HG03469 (cell line): Measurements from ENCODE around the gene CMSS1.

Experiments
- ATAC-seq: cut with Tn5 transposase; IDR thresholded peaks from one replicate; pipeline ENCODE4 v1.9.1; 2021; ENCODE audit warnings: mild to moderate bottlenecking, moderate library complexity, moderate number of reproducible peaks; ENCODE audit not compliant: unreplicated experiment

The CMSS1 gene

GRCh38 chr3:99954914-99955644 lies 137.4 kb downstream of the CMSS1 start:
- ATAC-seq = no peak

DNA sequence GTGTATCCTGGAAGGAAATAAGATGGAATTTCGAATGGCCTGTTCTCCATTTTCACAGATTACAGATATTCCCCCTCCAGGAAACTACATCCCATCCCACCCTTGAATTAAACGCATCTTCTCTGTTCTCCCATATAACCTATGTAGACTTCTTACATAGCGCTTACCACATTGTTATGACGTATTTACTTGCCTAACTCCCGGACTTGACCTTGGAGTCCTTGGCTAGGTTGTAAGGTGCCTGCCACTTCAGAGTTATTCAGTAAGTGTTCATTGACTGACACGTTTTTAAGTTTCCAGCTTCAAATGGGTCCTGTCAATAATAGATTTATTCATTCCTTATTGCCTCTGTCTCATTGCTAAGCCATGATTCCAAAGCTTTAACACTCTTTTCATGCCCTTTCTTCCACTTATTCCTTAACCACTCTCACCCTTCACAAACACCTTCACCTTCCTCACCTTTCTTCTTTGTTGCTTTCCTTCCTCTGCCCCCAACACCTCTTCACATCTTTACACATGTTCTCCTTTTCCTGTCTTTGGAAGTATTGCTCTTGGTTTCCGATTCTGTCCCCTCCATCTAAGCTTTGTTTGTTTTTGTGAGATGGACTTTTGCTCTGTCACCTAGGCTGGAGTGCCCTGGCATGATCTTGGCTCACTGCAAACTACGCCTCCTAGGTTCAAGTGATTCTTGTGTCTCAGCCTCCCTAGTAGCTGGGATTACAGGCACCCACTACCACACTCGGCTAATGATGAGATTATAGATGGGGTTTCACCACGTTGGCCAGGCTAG lies 138.3 kb downstream of the CMSS1 start:
- no peak for ATAC-seq

DNA sequence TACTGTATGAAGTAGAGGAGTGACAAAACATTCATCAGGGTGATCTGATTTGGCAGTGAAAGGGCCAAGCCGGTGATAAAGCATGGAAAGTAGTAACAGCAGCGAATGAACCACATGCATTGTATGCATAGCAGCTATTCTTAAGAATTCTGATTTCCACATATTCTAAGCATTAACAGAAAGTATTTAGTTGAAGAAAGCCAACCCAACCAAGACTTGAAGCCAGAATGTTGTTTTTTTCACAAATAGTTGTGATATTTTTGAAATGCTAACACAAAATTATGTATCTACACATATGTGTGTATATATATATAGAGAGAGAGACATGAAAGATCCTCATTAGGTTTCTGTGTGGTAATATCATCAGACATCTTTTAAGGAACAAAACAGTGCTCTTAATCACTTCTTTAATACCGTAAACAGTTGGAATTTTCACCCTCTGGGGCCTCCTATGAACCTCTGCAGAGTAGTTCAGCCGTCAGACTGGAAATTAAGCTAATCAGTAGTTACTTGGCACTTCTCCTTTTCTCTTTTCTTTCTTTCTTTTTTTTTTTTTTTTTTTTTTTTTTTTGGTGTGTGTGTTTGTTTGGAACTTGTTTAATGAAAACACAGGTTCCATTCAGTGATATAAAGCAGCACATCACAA lies 139.6 kb downstream of the CMSS1 start:
- ATAC-seq = no peak

DNA sequence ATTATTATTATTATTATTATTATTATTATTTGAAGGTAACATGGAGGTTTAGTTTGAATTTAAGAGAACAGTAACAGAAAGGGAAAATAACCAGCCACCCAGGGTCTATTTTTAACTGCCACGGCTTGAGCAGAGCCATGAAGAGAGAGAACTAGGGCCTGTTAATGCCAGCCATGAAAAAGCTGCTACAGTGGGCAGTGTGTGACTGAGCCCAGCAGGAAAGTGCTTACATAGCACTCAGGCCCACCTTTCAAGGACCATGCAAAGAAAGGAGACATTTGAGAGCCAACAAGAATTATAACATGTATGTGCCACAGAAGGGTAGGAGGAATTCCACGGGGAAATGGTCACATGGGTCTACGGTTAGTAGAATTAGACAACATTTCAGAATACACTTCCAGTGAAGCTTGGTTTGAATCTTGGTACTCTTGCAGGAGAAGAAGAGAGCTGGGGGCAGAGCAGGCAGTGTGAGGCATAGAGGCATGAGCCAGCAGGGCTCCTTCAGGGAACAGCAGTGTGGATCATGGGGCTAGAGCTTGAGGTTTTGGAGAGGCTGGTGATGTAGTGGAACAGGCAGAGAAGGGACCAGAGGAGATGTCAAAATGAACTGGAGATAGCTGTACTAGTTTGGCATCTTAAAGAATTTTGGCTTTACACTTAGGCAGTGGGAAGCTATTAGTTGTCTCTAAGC lies 140.7 kb downstream of the CMSS1 start:
- no peak for ATAC-seq

DNA sequence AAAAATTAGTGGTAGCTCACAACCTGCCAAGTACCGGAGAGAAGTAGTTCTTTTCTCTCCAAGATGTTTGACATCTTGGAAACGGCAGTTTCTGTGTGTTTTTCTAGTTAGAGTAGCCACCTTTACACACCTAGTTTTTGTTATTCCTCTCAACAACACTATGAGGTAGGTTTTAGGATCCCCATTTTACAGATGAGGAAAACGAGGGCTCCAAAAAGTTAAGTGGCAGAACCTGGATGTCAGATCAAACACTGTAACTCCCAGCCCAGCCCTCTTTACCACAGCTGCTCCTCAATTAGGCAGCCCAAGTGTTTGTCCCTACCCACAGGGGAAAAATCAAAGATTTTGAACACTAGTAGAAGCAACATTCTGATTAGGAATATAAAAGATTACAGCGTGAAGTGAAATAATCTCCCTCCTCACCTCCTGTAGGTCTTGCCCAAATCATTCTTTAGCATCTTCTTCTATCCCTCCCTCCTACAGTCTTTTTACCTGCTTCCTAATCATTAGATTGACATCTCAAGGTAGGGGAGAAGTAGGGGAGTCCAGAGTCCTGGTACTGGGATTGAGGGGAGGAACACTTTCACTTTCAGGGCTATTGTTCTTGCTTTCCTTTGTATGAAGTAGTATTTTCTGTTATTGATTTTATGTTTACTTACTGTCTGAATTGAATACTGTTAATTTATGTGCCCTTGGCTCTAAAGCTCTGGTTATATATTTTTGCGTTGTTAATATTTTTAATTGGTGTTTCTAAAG lies 142.6 kb downstream of the CMSS1 start:
- no peak for ATAC-seq

- no peak for ATAC-seq
Measured at GRCh38 chr3:99960941-99961340, 143.3 kb downstream of the CMSS1 start.

- no peak for ATAC-seq
Measured at GRCh38 chr3:99961756-99962515, 144.3 kb downstream of the CMSS1 start.

DNA sequence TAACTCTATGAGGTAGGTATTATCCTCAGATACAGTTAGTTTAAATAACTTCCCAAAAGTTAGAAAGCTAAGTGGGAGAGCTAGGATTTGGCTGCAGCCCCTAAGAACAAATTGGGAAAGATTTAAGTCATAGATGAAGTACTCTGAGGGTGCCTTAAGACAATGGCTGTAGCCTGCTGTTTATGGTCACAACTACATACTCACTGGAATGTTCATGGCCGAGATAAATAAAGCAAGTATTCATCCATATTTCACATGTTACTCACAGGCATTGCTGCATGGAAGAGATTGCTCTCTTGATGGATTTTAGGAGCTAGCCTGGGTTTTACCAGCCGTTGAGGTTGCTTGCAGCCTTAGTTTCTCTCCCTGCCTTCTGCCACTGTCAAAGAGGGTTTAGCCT lies 145.0 kb downstream of the CMSS1 start:
- ATAC-seq = no peak

GRCh38 chr3:99965077-99965476 lies 147.4 kb downstream of the CMSS1 start:
- ATAC-seq = no peak

DNA sequence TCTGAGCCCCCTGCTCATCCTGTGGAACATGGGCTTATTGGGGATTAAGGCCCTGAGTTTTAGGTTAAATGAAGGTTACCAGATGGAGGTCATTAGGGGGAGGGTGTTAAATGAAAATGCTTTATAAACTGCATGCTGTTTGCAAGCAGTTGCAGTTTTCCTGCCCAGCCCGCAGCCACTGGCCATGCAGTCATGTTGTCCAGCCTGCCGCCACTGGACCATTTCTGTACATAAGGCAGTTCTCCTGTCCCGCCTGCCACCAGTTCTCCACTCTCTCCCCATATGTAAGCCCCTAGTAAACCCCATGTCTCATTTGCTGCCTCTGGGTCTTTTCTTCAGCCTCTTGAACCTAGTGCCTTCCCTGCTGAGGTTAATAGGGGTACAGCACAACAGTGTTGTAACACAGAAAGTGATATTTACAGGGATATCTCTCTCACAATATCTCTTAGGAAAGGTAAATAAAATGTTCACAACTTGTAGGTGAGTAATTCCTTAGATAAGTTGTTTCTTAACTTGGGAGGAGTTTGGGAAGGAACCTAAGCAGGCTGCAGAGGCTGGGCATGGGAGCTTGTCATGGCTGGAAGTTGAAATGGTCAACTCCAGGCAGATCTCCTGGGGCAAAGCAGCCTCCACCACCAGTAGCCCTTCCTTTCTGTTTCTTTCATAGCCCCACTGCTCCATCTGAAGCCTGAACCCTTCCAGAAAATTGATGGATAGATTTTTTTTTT lies 148.2 kb downstream of the CMSS1 start:
- ATAC-seq = no peak

DNA sequence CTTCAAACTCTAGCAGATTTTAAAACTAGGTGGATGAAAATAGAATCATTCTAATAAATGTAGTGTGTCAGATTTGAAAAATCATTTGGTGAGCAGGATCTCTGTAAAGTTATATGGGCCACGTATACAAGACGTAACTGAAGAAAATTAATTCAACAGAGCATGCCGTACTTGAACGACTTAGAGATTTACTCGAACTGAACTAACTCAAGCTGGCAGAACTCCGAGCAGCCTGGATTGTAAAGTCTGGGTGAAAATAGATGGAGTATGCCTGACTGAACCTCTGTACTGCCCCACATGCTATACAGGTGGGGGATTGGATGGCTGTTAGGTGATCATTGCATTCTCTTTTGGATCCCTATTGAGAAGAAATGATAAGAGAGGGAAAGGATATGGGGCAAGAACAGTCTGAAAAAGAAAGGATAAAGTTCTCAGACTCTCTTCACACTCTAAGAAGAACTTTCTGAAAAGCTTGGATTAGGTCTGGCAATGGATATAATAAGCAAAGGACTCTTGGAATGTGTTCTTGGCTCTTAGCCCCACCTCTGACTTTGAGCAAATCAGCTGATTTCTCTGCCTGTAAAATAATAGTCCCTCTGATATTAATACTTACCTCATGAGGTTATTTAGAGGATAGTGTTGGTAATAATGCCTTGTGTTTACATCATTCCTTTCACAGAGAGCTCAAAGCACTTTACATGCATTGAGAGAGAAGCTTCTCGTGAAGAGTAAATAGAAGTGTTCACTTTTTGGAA lies 149.2 kb downstream of the CMSS1 start:
- no peak for ATAC-seq

- ATAC-seq = no peak
Measured at GRCh38 chr3:99967796-99968195, 150.1 kb downstream of the CMSS1 start.

DNA sequence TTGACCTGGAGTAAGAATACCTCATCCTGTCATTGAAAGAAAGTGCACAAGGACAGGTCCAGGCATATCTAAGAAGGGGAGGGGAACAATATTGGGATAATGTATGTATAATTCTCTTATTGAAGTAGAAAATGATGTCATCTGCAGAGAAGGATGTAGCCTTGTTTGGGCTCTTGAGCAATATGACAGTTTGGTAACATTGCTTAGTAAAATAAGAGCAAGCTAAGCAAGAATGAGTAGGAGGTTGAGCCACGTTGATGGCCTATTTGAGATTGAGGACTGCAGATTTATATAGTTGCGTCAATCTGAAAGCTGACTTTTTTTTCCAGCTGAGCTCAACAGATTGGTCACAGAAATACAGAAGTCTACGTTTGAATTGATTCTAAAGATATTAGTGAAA lies 151.5 kb downstream of the CMSS1 start:
- no peak for ATAC-seq

- peak; percentile 86 for ATAC-seq
Measured at GRCh38 chr3:99970198-99970597, 152.5 kb downstream of the CMSS1 start.

DNA sequence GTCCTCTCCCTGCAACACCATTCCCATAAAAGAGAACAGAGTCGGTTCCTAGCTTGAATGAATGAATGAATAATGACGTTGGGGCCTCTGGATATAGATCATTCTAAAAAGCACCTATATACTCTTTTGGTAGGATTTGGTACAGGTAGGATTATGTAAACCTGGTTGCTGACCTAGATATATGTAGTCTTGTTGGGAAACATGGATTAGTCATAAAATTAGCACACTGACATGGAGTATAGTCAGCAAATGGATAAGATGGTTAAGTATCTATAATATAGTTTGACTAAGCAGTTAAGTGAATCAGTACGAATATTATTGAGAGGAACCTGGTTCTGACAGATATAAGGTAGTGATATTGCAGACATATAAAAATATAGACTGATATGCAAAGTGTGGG lies 154.1 kb downstream of the CMSS1 start:
- no peak for ATAC-seq

- no peak for ATAC-seq
Measured at GRCh38 chr3:99972380-99973104, 154.9 kb downstream of the CMSS1 start.

- ATAC-seq = no peak
Measured at GRCh38 chr3:99974989-99975388, 157.3 kb downstream of the CMSS1 start.

DNA sequence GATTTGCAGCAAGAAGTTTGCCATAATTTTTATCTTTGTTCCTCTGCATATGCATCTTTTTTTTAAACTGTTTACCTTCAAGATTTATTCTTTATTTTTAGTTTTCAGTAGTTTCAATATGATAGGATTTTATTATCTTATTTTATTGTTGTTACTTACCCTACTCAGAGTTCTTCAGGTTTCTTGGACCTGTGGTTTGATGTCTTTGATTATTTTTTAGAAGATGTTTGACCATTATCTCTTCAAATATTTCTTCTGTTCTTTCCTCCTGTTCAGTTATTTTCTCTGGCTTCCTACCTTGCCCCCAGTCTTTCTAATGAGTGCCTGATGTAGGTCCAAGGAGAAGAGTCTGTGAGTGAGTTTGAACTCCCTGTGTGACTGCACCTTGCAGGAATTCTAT lies 158.9 kb downstream of the CMSS1 start:
- no peak for ATAC-seq
